Fibroblast of the aortic adventitia (primary cell): ENCODE measurements around the gene ESYT2. TPM values are rescaled to one million over a fixed set of nuclear protein-coding genes. Genes with fewer than 3 reads are reported as not detected.
"Not testable (repeated sequence)": the region's sequence is repeated elsewhere in the genome, so short reads cannot be mapped to it uniquely, and the experiment has no call there.

Experiments used
- DNase-seq: peaks from one replicate; pipeline ENCODE4 v3.0.0-alpha.2; 2010; ENCODE audit warnings: low read depth
- H3K4me3 ChIP-seq: 2 replicates; pipeline ENCODE4 v1.5.1; 2011; ENCODE audit warnings: low read depth, mild to moderate bottlenecking, control low read depth, low read length, moderate library complexity
- CTCF ChIP-seq: IDR thresholded peaks from 2 replicates; pipeline ENCODE4 v1.5.1; 2011; ENCODE audit warnings: mild to moderate bottlenecking, low read length, control low read depth, inconsistent platforms; ENCODE audit not compliant: insufficient read depth
- total RNA-seq: library from RNA; depleted of rRNA; stranded (reverse); fragments of >200 nt; gene quantifications from 2 replicates; pipeline ENCODE4 v1.2.3, GENCODE V29; 2012; ENCODE audit warnings: low replicate concordance

Gene ESYT2, protein sequence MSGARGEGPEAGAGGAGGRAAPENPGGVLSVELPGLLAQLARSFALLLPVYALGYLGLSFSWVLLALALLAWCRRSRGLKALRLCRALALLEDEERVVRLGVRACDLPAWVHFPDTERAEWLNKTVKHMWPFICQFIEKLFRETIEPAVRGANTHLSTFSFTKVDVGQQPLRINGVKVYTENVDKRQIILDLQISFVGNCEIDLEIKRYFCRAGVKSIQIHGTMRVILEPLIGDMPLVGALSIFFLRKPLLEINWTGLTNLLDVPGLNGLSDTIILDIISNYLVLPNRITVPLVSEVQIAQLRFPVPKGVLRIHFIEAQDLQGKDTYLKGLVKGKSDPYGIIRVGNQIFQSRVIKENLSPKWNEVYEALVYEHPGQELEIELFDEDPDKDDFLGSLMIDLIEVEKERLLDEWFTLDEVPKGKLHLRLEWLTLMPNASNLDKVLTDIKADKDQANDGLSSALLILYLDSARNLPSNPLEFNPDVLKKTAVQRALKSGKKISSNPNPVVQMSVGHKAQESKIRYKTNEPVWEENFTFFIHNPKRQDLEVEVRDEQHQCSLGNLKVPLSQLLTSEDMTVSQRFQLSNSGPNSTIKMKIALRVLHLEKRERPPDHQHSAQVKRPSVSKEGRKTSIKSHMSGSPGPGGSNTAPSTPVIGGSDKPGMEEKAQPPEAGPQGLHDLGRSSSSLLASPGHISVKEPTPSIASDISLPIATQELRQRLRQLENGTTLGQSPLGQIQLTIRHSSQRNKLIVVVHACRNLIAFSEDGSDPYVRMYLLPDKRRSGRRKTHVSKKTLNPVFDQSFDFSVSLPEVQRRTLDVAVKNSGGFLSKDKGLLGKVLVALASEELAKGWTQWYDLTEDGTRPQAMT
- total RNA-seq, result 69.0 and 105 TPM in 2 replicates

DNA sequence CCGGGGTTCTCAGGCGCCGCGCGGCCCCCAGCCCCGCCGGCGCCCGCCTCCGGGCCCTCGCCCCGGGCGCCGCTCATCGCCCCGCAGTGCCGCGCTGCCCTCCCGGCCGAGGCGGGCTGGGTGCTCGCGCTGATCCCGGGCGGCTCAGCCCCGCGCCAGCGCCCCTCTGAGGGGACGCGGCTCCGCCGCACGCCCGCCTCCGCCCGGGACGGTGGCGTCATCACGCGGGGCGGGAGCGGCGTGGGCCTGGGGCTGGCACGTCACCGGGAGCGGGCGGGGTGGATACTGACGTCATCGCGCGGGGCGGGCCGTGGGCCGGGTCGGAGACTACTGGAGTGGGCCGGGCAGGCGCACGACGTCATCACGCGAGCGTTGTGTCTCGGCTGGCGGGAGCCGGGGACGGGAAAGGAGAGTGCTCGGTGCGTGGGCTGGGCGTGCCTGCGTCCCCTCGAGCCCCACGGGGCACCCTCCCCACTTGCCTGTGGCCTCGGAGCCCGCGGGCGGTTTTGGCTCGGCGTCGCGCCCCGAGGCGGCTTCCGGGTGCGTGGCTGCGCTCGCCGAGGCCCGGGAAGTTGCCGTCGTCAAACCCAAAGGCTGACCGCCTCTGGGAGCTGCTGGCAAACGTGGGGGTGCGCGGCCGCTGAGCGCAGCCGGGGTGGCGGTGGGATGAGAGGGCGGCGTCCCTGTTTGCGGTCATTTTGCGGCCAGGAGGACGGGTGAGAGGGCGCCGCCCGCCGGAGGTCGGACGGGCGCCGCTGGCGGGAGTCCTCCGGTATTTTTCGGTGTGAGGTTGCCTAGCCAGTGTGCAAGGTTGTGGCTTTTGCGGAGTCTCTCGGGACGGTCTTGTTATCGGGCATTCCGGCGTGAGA is at the start of gene ESYT2:
TSS of gene ESYT2 (minus strand) at position 168 of the 869 bp plus-strand sequence. CDS start at position 77, 91 bp downstream.
- peak within 1 kb of the TSS; percentile 91 for H3K4me3 ChIP-seq
- DNase-seq, result peak; percentile 96
- TF ChIP-seq CTCF, result no peak

GRCh38 chr7:158878151-158879079 is 49.1 kb upstream of the ESYT2 start:
- H3K4me3 ChIP-seq, DNase-seq: not testable (repeated sequence)

DNA sequence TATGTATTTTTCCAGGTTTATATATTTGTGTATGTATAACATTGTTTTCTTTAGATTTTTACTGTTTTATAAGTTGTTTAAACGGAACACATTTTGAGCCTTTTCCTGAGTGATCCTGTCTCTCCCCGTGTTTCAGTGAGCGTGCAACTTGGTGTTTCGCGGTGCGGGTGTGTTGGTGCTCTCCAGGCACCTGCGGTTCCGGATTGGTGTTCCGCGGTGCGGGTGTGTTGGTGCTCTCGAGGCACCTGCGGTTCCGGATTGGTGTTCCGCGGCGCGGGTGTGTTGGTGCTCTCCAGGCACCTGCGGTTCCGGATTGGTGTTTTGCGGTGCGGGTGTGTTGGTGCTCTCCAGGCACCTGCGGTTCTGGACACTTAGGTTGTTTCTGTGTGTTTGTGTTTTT is 47.7 kb upstream of the ESYT2 start:
- no peak for TF ChIP-seq CTCF
- no peak for DNase-seq

GRCh38 chr7:158869876-158870275 is 40.6 kb upstream of the ESYT2 start:
- no peak for DNase-seq
- no peak overlapping the region for H3K4me3 ChIP-seq
- no peak for TF ChIP-seq CTCF

More for the DNA sequence above, 47.7 kb upstream of the ESYT2 start:
- no peak overlapping the region for H3K4me3 ChIP-seq

- DNase-seq, result no peak
- TF ChIP-seq CTCF, result no peak
- no peak overlapping the region for H3K4me3 ChIP-seq
Observed at GRCh38 chr7:158868764-158869410, 39.6 kb upstream of the ESYT2 start.
